ENCODE data around the gene CRISP2. TPM values are rescaled to one million over a fixed set of nuclear protein-coding genes. Genes with fewer than 3 reads are reported as not detected.

The CRISP2 gene
- total RNA-seq, 1 donor from 2014 or later: not detected

DNA sequence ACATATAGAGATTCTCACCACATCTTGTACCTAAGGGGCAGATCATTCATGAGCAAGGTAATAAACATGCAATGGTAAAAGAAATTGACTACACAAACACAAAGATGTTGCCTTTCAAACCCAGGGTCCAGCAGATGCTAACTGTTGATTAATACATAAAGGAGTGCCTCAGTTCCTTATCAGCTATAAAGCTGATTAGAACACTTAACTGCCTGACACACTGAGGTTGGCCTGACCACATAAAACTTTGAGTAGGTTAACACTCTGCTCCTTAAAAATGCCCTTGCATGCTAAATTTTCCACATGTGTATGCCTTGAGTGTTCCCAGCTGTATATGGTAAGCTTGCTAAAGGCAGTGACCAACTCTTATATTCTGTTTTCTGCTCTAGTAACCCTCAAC is 14.9 kb downstream of the CRISP2 start:
- Histone ChIP-seq H3K27ac (no peak overlapping the region), H3K27me3 (no peaks in the 10 kb centered on the region), H3K36me3 (no peaks in the 10 kb centered on the region), H3K4me1 (no peaks in the 10 kb centered on the region), H3K9me3 (peaks cover 0 to 10% of the 10 kb centered on the region in 2 donors), H3K4me3 (no peak overlapping the region)
- DNase-seq (ENCODE audit: low spot score in 2 of 2): no peak
- intact Hi-C loops (cut with DNase I): no loop called here
- TF ChIP-seq, protein P1, sequence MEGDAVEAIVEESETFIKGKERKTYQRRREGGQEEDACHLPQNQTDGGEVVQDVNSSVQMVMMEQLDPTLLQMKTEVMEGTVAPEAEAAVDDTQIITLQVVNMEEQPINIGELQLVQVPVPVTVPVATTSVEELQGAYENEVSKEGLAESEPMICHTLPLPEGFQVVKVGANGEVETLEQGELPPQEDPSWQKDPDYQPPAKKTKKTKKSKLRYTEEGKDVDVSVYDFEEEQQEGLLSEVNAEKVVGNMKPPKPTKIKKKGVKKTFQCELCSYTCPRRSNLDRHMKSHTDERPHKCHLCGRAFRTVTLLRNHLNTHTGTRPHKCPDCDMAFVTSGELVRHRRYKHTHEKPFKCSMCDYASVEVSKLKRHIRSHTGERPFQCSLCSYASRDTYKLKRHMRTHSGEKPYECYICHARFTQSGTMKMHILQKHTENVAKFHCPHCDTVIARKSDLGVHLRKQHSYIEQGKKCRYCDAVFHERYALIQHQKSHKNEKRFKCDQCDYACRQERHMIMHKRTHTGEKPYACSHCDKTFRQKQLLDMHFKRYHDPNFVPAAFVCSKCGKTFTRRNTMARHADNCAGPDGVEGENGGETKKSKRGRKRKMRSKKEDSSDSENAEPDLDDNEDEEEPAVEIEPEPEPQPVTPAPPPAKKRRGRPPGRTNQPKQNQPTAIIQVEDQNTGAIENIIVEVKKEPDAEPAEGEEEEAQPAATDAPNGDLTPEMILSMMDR (IDR thresholded peaks at IDR 0.05): no peak

DNA sequence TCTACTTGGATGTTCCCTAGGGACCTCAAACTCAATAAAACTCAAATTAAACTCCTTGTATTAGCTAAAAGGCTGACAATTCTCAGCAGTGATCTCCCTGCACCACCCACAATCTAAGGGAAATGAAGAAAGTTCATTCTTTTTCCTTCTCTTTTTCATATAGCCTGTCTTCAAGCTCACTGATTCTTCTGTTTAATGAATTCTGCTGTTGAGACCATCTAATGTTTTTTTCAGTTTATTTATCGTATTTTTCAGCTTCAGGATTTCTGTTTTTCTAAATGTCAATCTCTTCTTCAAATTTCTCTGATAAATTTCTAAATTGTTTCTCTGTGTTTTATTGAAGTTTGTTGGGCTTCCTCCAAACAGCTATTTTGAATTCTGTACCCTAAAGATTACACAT is 19.8 kb downstream of the CRISP2 start:
- TF ChIP-seq, protein P1 (IDR thresholded peaks at IDR 0.05): no peak
- Histone ChIP-seq H3K4me1 (no peaks in the 10 kb centered on the region), H3K27me3 (no peaks in the 10 kb centered on the region), H3K27ac (no peak overlapping the region), H3K36me3 (no peaks in the 10 kb centered on the region), H3K9me3 (no peaks in the 10 kb centered on the region), H3K4me3 (no peak overlapping the region)
- DNase-seq (ENCODE audit: low spot score in 2 of 2): no peak
- intact Hi-C loops (cut with DNase I): no loop called here

DNA sequence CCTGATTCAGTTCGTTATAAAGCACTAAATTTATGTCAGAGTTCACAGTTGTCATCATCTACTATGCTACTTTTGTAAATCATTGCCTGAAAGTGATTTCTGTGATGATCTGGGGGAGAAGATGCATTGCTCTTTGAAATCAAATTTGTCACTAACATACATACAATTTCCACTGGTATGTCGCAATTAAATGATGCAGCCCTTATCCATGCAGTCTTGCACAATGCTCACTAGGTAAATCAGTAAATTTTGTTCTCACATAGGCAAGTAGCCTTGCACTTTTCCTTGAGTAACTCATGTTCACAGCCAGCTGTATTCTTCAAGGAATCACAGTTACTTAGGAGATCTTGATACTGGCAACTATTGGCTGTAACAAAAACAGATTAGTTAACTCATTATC is 20.8 kb downstream of the CRISP2 start:
- TF ChIP-seq, protein P1 (IDR thresholded peaks at IDR 0.05): no peak
- H3K4me3 ChIP-seq: no peak overlapping the region
- H3K27ac ChIP-seq: no peak overlapping the region
- no peaks in the 10 kb centered on the region for H3K9me3 ChIP-seq
- H3K36me3 ChIP-seq: no peaks in the 10 kb centered on the region
- no peaks in the 10 kb centered on the region for H3K27me3 ChIP-seq
- intact Hi-C loops (cut with DNase I): no loop called here
- H3K4me1 ChIP-seq: no peaks in the 10 kb centered on the region
- DNase-seq (ENCODE audit: low spot score in 2 of 2): no peak

GRCh38 chr6:49676671-49677281 is 36.6 kb downstream of the CRISP2 start:
- no peaks in the 10 kb centered on the region for H3K9me3 ChIP-seq
- no peak overlapping the region for H3K4me3 ChIP-seq
- intact Hi-C loops (cut with DNase I): no loop called here
- DNase-seq (ENCODE audit: low spot score in 2 of 2): no peak
- H3K27ac ChIP-seq: no peak overlapping the region
- no peaks in the 10 kb centered on the region for H3K27me3 ChIP-seq
- no peaks in the 10 kb centered on the region for H3K4me1 ChIP-seq
- TF ChIP-seq, protein P1 (IDR thresholded peaks at IDR 0.05): no peak
- H3K36me3 ChIP-seq: no peaks in the 10 kb centered on the region

DNA sequence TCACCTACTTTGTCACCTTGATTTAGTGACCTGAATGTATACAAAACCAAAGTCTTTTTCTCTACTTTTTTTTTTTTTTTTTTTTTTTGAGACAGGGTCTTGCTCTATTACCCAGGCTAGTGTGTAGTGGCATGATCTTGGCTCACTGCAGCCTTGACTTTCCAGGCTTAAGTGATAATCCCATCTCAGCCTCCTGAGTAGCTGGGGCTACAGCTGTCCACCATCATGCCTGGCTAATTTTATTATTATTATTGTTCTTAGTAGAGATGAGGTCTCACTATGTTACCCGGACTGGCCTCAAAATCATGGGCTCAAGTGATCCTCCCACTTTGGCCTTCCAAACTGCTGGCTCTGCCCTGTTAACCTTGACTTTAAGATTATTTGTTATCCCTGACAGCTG is 37.5 kb downstream of the CRISP2 start:
- H3K27ac ChIP-seq: no peak overlapping the region
- H3K4me3 ChIP-seq: no peak overlapping the region
- H3K4me1 ChIP-seq: no peaks in the 10 kb centered on the region
- H3K36me3 ChIP-seq: no peaks in the 10 kb centered on the region
- no peaks in the 10 kb centered on the region for H3K9me3 ChIP-seq
- no peak for DNase-seq (ENCODE audit: low spot score in 2 of 2)
- TF ChIP-seq, protein P1 (IDR thresholded peaks at IDR 0.05): no peak
- intact Hi-C loops (cut with DNase I): no loop called here
- no peaks in the 10 kb centered on the region for H3K27me3 ChIP-seq

DNA sequence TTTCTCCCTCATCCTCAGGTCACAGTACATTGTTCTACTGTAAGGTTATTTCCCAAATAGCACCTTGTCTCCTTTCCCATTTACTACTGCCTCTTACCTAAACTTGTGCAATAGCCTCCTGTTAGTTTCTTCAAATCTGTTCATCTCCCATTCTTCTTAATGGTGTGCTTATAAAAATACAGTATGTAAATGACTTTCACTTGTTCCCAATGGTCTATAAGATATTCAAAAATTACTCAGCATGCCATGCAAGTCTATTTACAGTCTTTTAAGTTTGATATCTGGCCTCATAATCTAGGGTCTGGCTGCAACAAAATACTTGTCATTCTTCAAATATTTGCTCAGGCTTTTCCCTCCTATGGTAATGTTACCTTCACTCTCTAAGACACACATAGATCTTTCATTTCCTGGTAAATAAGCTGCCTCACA is 45.2 kb downstream of the CRISP2 start:
- no peaks in the 10 kb centered on the region for H3K9me3 ChIP-seq
- no peak overlapping the region for H3K27ac ChIP-seq
- no peaks in the 10 kb centered on the region for H3K27me3 ChIP-seq
- intact Hi-C loops (cut with DNase I): no loop called here
- H3K4me1 ChIP-seq: no peaks in the 10 kb centered on the region
- TF ChIP-seq, protein P1 (IDR thresholded peaks at IDR 0.05): no peak
- no peak overlapping the region for H3K4me3 ChIP-seq
- no peak for DNase-seq (ENCODE audit: low spot score in 2 of 2)
- H3K36me3 ChIP-seq: no peaks in the 10 kb centered on the region
